Muscle layer of colon (tissue), 2 donors: Measurements from ENCODE around the gene OTOG.

Experiments used
- H3K27ac ChIP-seq: one replicate; pipeline ENCODE4 v1.7.0; 2013; ENCODE audit warnings: low read depth, mild to moderate bottlenecking, low read length, moderate library complexity
- H3K27me3 ChIP-seq, 2 donors: one replicate each; pipeline ENCODE4 v1.7.0; 2013; ENCODE audit warnings: low read length in 2 of 2, mild to moderate bottlenecking in 2 of 2; ENCODE audit not compliant: insufficient read depth in 2 of 2, control insufficient read depth in 1 of 2
- H3K36me3 ChIP-seq: one replicate; pipeline ENCODE4 v1.7.0; 2013; ENCODE audit warnings: mild to moderate bottlenecking, low read length; ENCODE audit not compliant: insufficient read depth
- H3K4me1 ChIP-seq: one replicate; pipeline ENCODE4 v1.7.0; 2013; ENCODE audit warnings: mild to moderate bottlenecking, low read length; ENCODE audit not compliant: insufficient read depth
- H3K4me3 ChIP-seq, 2 donors: one replicate each; pipeline ENCODE4 v1.7.0; 2013; ENCODE audit warnings: low read length in 2 of 2, low read depth in 1 of 2, mild to moderate bottlenecking in 1 of 2, moderate library complexity in 1 of 2
- H3K9ac ChIP-seq: one replicate; pipeline ENCODE4 v1.7.0; 2013; ENCODE audit warnings: low read length
- H3K9me3 ChIP-seq: one replicate; pipeline ENCODE4 v1.7.0; 2013; ENCODE audit warnings: mild to moderate bottlenecking, low read length
- donor health status: abdominal sarcoma.
- donor health status: Adenocarcinoma of cecum.

The OTOG gene

GRCh38 chr11:17691976-17692375 lies 144.9 kb downstream of the OTOG start:
- Histone ChIP-seq H3K9me3 (no peaks in the 10 kb centered on the region), H3K27ac (no peak overlapping the region), H3K36me3 (no peaks in the 10 kb centered on the region), H3K4me3 (no peak overlapping the region), H3K4me1 (no peaks in the 10 kb centered on the region), H3K9ac (no peak overlapping the region), H3K27me3 (peaks cover 0 to 26% of the 10 kb centered on the region in 2 donors)

DNA sequence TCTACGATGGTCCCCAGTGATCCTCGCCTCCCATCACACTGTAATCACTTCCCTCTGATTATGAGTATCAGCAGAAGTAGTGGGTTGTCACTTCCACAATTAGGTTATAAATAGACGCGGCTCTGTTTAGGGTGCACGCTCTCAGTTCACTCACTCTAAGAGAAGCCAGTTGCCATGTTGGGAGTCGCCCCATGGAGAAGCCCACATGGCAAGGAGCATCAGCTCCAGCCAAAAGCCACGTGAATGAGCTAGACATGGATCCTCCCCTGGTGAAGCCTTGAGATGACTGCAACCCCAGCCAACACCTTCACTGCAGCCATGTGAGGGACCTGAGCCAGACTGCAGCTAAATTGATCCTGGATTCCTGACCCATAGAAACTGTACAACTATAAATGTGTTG lies 145.9 kb downstream of the OTOG start:
- Histone ChIP-seq H3K4me3 (no peak overlapping the region), H3K27me3 (peaks cover 0 to 26% of the 10 kb centered on the region in 2 donors), H3K36me3 (no peaks in the 10 kb centered on the region), H3K9ac (no peak overlapping the region), H3K4me1 (no peaks in the 10 kb centered on the region), H3K9me3 (no peaks in the 10 kb centered on the region), H3K27ac (no peak overlapping the region)

DNA sequence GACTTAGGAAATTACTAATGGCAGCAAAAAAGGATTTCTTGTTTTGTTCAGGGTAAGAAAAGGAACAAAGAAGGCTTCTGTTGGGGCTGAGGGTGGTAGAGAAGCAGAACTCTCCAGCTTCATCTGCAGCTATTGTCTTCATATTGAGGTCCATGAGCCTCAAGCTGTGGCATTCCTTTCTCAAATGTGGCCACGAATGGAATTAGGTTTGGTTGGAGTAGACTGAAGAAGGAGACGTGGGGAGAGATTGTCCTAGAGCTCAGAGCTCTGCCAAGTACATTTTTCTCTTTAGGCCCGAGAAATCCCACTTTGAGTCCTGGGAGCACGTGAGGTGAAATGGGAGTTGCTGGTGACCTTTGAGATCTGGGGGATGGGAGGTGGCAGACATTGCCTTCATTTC lies 146.5 kb downstream of the OTOG start:
- no peak overlapping the region for H3K4me3 ChIP-seq
- peaks cover 0 to 26% of the 10 kb centered on the region in 2 donors for H3K27me3 ChIP-seq
- H3K27ac ChIP-seq: no peak overlapping the region
- no peak overlapping the region for H3K9ac ChIP-seq
- no peaks in the 10 kb centered on the region for H3K36me3 ChIP-seq
- no peaks in the 10 kb centered on the region for H3K4me1 ChIP-seq
- no peaks in the 10 kb centered on the region for H3K9me3 ChIP-seq

DNA sequence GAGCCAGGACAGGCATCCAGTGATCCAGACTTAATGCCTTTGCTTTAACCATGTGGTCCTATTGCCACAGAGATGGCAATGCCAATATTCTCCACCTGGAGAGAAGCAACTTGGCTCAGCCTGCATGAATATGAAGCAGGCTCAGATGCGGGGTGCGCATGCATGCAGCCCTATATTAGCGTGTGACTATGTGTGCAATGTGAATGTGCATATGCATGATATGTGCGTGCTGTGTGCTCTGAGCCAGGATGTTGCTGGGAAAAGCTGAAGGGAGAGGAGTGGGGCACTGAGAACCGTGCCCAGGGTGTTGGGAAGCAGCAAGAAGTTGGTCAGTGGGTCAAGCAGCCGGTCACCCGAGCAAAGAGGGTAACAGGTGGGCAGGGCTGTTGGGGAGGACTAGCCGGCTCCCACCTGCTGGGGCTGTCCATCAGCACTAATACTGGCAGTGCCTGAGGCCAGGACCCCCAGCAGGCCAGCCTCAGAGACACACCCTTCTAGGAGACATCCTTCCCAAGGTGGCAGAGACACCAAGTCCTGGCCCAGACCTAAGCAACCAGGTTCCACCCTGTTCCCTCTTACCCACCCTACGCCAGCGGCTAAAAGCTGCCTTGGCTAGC lies 147.5 kb downstream of the OTOG start:
- H3K36me3 ChIP-seq: no peaks in the 10 kb centered on the region
- no peak overlapping the region for H3K27ac ChIP-seq
- no peaks in the 10 kb centered on the region for H3K4me1 ChIP-seq
- H3K4me3 ChIP-seq: no peak overlapping the region
- no peaks in the 10 kb centered on the region for H3K9me3 ChIP-seq
- H3K27me3 ChIP-seq: peaks cover 0 to 26% of the 10 kb centered on the region in 2 donors
- H3K9ac ChIP-seq: no peak overlapping the region

- Histone ChIP-seq H3K9ac (no peak overlapping the region), H3K27ac (no peak overlapping the region), H3K4me1 (no peaks in the 10 kb centered on the region), H3K4me3 (no peak overlapping the region), H3K27me3 (peaks cover 0 to 26% of the 10 kb centered on the region in 2 donors), H3K36me3 (no peaks in the 10 kb centered on the region), H3K9me3 (no peaks in the 10 kb centered on the region)
These were observed 148.7 kb downstream of the OTOG start for GRCh38 chr11:17695454-17696441.

GRCh38 chr11:17696741-17697140 lies 149.7 kb downstream of the OTOG start:
- H3K27ac ChIP-seq: no peak overlapping the region
- H3K9ac ChIP-seq: no peak overlapping the region
- no peaks in the 10 kb centered on the region for H3K36me3 ChIP-seq
- no peaks in the 10 kb centered on the region for H3K4me1 ChIP-seq
- H3K4me3 ChIP-seq: no peak overlapping the region
- no peaks in the 10 kb centered on the region for H3K9me3 ChIP-seq
- H3K27me3 ChIP-seq: peaks cover 0 to 26% of the 10 kb centered on the region in 2 donors
